GM19328 (cell line): ENCODE measurements around the gene SLC25A26.
A peak's percentile ranks its signal among the peaks of the same experiment; 100 is the strongest.

Experiments
- ATAC-seq: cut with Tn5 transposase; IDR thresholded peaks from one replicate; pipeline ENCODE4 v1.9.1; 2021; ENCODE audit warnings: mild to moderate bottlenecking, moderate library complexity; ENCODE audit not compliant: unreplicated experiment

Gene SLC25A26

DNA sequence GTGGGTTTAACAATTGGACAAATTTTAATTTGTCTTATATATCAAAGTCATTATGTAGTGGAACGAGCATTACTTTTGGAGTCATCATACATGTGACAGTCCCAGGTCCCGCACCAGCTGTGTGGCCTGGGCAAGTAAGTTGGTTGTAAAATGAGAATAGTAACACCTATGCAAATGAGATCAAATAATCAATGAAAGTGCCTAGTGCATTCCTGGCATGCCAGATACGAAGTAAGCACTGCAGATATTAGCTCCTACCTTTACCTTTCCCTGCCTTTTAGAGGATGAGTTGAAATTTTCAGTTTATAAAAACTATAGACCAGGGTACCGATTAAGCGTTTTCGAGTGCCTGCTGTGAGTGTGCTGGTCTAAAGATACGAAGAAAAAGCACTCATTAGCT, 145.9 kb downstream of the SLC25A26 start:
- no peak for ATAC-seq

DNA sequence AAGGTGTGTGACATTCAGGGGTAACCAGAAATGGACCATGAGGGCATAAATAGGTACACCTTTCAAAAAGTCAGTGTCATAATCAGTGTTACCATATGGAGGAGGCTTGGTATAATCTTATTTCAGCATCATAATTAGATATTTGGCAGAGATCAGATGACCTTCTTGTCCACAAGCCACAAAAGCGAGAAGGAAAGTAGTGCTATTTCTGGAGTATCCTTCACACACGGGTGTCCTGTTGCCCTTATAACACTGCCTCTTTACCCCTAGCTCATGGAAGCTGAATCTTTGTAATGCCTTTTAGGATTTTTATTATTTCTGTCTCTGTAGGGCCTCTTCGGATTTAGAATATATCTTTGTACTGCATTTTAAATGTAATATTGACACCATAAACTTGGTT, 147.2 kb downstream of the SLC25A26 start:
- ATAC-seq, result no peak

DNA sequence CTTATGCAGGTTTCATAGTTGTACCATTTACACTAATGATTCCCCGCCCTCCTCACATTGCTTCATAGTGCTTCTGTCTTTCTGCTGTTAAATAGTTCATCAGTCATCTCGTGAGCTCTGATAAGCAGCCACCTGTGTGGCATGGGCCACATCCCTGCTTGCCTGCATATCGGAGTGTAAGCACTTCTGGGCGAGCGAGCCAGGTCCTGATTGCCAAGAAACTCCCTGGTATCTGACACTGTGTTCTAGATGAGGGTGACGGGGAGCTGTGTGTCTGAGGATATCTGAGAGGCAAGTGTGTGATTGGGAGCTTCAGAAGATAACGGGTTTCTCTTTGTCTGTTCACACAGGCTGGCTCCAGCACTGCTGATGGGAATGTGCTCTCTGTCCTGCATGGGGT, 149.4 kb downstream of the SLC25A26 start:
- no peak for ATAC-seq

DNA sequence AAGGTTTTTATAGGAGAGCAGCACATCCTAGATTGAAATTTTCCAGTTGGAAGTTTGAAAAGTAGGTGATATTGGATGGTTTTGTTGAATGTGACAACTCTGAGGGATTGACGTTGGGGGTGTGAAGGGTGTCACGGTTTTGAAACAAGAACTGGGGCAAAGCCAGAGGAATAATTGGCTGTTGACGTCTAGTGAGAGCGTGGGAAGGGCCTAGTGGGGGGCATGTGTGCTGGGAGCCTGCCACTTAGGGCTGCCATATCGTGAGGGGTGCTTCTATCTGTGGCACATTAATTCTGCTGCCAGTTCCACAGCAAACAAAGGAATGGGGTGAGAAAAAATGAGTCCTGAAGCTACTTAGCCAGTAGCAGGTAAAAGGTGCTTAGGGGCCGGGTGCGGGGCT, 150.6 kb downstream of the SLC25A26 start:
- ATAC-seq, result no peak

- ATAC-seq, result no peak
Observed at GRCh38 chr3:66372681-66373350, 152.0 kb downstream of the SLC25A26 start.

- ATAC-seq, result no peak
Observed at GRCh38 chr3:66376568-66376967, 155.8 kb downstream of the SLC25A26 start.

DNA sequence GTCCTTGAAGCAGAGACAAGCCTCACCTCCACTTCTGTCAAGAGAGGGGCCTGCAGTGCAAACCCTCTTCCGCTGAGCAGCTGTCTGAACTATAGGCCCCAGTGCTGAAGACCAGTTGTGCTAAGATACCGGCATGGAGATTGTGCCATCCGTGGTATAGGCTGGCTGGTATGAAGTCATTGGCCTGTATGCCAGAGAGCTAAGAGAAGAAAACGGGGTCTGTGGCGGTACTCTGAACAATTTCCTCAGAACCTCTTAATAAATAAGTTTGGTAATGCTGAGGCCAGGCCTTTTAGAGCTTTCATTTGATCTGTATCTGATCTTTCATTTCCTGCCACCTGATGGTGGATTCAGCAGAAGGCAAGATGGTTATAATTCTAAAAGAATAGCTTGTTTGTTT, 157.0 kb downstream of the SLC25A26 start:
- ATAC-seq, result no peak

GRCh38 chr3:66378256-66378655, 157.5 kb downstream of the SLC25A26 start:
- no peak for ATAC-seq

DNA sequence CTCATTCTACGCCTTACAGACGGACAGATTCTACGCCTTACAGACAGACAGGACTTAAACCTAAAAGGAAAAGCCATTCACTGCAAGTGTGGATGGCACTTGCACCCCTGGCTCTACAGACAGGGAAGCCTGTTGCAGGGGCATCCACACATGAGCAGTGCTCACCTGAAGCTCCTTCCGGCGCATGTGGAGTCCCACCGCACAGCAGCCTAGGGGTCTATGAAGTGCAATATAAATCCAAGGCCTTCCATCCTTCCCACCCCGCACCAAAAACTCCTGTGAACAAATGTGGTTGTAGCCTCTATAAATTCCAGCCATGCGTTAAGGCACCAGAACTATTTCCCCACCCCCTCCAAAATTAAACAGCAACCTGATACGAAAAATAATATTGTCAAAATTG, 158.8 kb downstream of the SLC25A26 start:
- no peak for ATAC-seq

DNA sequence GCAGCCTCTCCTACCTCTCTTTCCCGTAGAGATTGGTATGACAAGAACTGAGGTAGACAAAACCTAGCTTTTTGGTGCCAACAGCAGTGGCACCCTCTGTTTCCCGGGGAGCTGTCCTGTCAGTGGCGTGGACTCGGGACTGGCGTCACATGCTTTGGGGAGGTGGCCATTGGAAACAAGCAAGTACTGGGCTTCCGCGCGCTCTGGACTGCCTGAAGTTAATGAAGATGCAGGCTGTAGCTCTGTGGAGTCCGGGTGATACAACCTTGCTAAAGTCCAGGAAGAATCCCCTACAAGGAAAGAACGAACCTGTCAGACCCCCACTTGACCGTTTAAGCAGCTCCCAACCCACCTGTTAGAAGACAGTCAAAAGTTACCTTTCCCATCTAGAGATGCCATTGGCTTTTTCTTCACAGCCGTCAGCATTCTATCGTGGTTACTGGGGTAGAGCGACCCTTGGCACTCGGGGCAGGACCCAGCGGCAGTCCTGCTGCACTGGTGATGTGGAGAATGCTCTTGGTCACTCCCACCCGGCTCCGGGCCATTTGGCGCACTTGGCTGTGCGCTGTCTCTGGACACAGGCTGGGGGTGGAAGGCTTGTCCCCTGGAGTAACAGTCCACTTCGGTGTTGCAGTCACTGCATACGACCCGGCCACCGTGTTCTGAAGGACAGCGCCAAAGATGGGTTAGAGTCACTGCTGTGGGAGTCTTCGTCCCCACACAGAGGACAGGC, 159.6 kb downstream of the SLC25A26 start:
- ATAC-seq, result no peak

GRCh38 chr3:66381626-66382025, 160.8 kb downstream of the SLC25A26 start:
- ATAC-seq, result no peak

DNA sequence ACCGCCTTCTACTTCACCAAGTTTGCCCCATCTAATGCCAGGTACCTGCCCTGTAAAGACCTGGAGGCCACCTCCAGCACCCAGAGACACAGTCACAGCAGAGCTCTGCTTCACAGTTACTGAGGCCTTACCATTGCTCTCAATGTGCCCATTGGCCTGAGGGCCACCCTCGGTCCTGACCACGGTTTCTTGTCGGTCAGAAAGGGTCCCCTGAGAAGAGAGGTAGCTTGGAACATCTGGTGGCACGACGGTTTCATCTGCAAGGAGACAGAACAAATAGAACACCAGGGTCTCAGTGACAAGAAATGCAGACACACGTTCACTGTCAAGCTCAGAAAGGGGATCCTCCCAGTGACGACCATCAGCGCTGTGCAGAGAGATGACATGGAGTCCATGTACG, 161.3 kb downstream of the SLC25A26 start:
- ATAC-seq, result no peak

DNA sequence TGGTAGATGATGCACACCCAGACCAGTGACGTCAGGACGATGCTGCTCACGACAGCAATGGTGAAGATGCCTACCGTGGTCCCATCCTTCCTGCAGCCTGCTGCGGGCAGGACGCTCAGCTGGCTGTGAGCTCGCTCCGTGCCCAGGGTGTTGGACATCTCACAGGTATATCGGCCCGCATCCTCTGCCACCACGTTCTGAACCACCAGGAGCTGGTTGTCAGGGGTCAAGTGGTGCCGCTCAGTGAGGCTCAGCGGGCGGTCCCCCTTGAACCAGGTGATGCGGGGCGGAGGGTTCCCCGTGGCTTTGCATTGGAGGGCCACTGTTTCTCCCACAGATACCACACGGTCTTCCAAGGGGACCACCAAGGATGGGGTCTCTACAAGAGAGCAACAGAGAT, 162.2 kb downstream of the SLC25A26 start:
- no peak for ATAC-seq

GRCh38 chr3:66383998-66384745, 163.4 kb downstream of the SLC25A26 start:
- no peak for ATAC-seq

GRCh38 chr3:66385066-66385465, 164.3 kb downstream of the SLC25A26 start:
- ATAC-seq, result no peak

GRCh38 chr3:66386011-66386924, 165.5 kb downstream of the SLC25A26 start:
- peak; percentile 65 for ATAC-seq

GRCh38 chr3:66386925-66387650, 166.3 kb downstream of the SLC25A26 start:
- ATAC-seq, result peak; percentile 41

GRCh38 chr3:66390013-66390412, 169.2 kb downstream of the SLC25A26 start:
- ATAC-seq, result no peak

- no peak for ATAC-seq
Observed at GRCh38 chr3:66392512-66392911, 171.7 kb downstream of the SLC25A26 start.

DNA sequence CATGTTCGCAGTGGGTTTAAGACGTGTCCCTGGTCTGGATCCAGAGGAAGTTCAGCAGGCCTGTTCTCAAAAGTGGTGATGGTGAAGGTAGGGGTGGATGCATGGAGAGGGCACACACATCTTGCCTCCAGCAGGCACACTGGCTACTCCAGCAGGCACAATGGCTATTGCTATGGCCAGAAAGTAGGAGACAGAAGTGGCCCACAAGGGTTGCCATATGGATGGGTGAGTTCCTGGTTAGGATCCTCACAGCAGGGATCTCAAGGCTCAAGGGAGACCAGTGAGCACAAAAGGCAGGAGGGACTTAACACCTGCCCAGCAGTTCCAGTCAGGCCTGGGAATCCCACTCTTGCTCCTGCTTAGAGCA, 172.1 kb downstream of the SLC25A26 start:
- ATAC-seq, result no peak
